GM19099 (cell line): ENCODE data around the gene GBP5.

Experiments used
- POLR2A ChIP-seq: IDR thresholded peaks from 3 replicates; pipeline ENCODE4 v1.6.1; 2011; ENCODE audit warnings: low read depth; ENCODE audit not compliant: insufficient read length; ENCODE audit errors: extremely low read depth

Gene GBP5

DNA sequence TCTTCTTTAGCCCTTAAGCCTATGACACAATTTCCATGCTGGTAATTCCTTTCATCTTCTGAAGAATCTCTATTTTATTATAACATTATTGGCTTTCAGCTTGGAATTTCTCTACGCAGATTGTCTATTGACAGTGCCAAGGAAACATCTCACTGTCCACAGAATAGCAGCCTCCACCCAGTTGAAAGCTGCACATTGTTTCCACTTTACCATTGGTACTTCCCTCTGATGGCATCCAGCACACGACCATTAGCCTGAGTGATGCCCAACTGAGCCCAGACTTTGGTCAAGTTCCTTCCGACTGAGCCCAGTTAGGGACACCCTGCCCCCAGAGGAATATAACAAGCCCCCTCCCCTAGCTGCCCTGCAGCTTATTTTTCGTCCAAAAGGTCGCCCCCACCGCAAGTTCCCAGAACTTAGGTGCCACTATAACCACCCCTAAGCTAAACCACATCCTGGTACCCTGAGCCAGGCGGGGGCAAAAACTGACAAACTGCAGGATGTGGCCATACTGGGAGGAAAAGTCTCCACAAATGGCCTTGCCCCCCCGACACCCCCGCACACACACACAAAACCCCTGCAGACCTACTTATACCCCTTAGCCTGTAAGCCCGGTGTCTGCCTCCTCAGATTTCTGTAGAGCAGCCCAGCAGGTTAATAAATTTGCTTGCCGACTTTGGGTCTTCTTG, 13.2 kb downstream of the GBP5 start:
- no peak for TF ChIP-seq POLR2A

DNA sequence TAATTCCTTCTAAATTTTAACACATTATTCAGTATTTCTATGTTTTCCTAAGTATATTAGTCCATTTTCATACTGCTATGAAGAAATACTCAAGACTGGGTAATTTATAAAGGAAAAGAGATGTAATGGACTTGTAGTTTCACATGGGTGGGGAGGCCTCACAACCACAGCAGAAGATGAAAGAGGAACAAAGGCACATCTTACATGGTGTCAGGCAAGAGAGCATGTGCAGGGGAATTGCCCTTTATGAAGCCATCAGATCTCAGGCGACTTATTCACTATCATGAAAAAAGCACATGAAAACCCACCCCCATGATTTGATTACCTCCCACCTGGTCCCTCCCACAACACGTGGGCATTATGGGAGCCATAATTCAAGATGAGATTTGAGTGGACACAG, 15.6 kb downstream of the GBP5 start:
- no peak for TF ChIP-seq POLR2A

DNA sequence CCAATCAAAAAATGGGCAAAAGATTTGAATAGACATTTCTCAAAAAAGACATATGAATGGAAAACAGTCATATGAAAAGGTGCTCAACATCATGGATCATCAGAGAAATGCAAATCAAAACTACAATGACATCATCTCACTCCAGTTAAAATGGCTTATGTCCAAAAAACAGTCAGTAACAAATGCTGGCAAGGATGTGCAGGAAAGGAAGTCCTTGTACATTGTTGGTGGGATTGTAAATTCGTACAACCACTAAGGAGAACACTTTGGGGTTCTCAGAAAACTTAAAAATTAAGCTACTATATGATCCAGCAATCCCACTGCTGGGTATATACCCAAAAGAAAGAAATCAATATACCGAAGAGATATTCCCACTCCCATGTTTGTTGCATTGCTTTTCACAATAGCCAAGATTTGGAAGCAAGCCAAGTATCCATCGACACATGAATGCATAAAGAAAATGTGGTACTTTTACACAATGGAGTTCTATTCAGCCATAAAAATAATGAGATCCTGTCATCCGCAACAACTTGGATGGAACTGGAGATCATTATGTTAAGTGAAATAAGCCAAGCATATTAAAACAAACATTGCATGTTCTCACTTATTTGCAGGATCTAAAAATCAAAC, 17.9 kb downstream of the GBP5 start:
- no peak for TF ChIP-seq POLR2A

DNA sequence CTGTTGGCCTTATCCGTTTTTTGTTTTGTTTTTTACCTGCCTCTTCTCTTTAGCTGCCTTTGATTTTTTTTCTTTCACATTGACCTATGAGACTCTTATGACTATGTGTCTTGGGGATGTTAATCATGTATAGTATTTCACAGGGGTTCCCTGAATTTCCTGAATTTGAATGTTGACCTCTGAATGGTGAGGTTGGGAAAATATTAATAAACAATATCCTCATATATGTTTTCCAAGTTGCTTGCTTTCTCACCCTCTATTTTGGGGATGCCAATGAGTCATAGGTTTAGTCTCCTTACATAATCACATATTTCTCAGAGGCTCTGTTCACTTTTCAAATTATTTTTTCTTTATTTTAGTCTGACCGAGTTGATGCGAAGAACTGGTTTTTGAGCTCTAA, 29.6 kb downstream of the GBP5 start:
- TF ChIP-seq POLR2A = no peak
